Thyroid gland (tissue), 4 donors: ENCODE data around the gene TMEM26. TPM values are rescaled to one million over a fixed set of nuclear protein-coding genes. Genes with fewer than 3 reads are reported as not detected.
A peak's percentile ranks its signal among the peaks of the same experiment; 100 is the strongest.

Source experiments
- DNase-seq, 2 donors: peaks; one replicate each; pipeline ENCODE4 v3.0.0-alpha.2; 2019
- H3K27ac ChIP-seq, 3 donors: fragments of 200-600 bp; sonication (generic); 1 replicate in 2 of 3; 2 replicates in 1 of 3; pipeline ENCODE4 v1.5.1; 2016 to 2019; ENCODE audit warnings: mild to moderate bottlenecking in 1 of 3, moderate library complexity in 1 of 3
- H3K27me3 ChIP-seq: fragments of 200-600 bp; sonication (generic); one replicate; pipeline ENCODE4 v1.5.1; 2019
- H3K36me3 ChIP-seq, 2 donors: fragments of 200-600 bp; sonication (generic); one replicate each; pipeline ENCODE4 v1.5.1; 2016 to 2019
- H3K4me1 ChIP-seq, 2 donors: fragments of 200-600 bp; sonication (generic); one replicate each; pipeline ENCODE4 v1.5.1; 2017 to 2019
- H3K4me3 ChIP-seq, 3 donors: fragments of 200-600 bp; sonication (generic); replicated peaks in 1 of 3; 1 replicate in 2 of 3; 2 replicates in 1 of 3; pipeline ENCODE4 v1.5.1; 2016; ENCODE audit warnings: mild to moderate bottlenecking in 1 of 3
- H3K9me3 ChIP-seq: fragments of 200-600 bp; sonication (generic); one replicate; pipeline ENCODE4 v1.5.1; 2017
- CTCF ChIP-seq, 6 experiments: fragments of 200-600 bp in 3 of 6; fragments of 450-650 bp in 3 of 6; sonication (generic) in 3 of 6; IDR thresholded peaks; one replicate each; pipeline ENCODE4 v1.5.1; 2016 to 2019; ENCODE audit warnings: antibody characterized with exemption in 6 of 6, mild to moderate bottlenecking in 2 of 6, inconsistent platforms in 1 of 6, moderate library complexity in 1 of 6
- POLR2A ChIP-seq, 2 donors: fragments of 450-650 bp; IDR thresholded peaks; one replicate each; pipeline ENCODE4 v1.6.1; 2017; ENCODE audit warnings: antibody characterized with exemption in 2 of 2, mild to moderate bottlenecking in 2 of 2, moderate library complexity in 1 of 2
- WGBS, 2 donors: methylation state at CpG; one replicate each; pipeline ENCODE4 v1.1.5; 2017; 5-methylcytosine and 5-hydroxymethylcytosine counted together
- intact Hi-C: fragments of 100-400 bp; cut with DNase I; formaldehyde crosslinking; loops from one replicate; pipeline ENCODE4 v1.15.1; 2023
- total RNA-seq, 4 donors: library from RNA; depleted of rRNA; stranded (reverse); fragments of >200 nt; gene quantifications; one replicate each; pipeline ENCODE4 v1.2.3, GENCODE V29; 2016

The TMEM26 gene
- total RNA-seq, 4 donors from 2014 or later = 0.29 to 0.89 (median 0.54) TPM

- intact Hi-C loops = no loop called here
- DNase-seq = no peak
- no peaks in the 10 kb centered on the region for H3K27me3 ChIP-seq
- H3K4me3 ChIP-seq = no peak overlapping the region
- TF ChIP-seq CTCF (IDR thresholded peaks at IDR 0.05) (no peak), POLR2A (IDR thresholded peaks at IDR 0.05) (no peak)
- no peaks in the 10 kb centered on the region for H3K36me3 ChIP-seq
- H3K4me1 ChIP-seq = no peaks in the 10 kb centered on the region
- 76 to 84% methylated on average over 5 of the region's 5 CpGs for WGBS, 2 donors
- no peaks in the 10 kb centered on the region for H3K9me3 ChIP-seq
- no peak overlapping the region for H3K27ac ChIP-seq
Observed at GRCh38 chr10:61463035-61463909, 10.1 kb upstream of the TMEM26 start.

GRCh38 chr10:61460835-61461234 lies 7.7 kb upstream of the TMEM26 start:
- intact Hi-C loops = no loop called here
- TF ChIP-seq POLR2A (IDR thresholded peaks at IDR 0.05) = no peak
- no peak for DNase-seq

GRCh38 chr10:61458031-61458430 lies 4.8 kb upstream of the TMEM26 start:
- peak; percentile 36 to 55 for DNase-seq
- no peaks in the 10 kb centered on the region for H3K27me3 ChIP-seq
- no peak overlapping the region for H3K4me3 ChIP-seq
- intact Hi-C loops = no loop called here
- WGBS, 2 donors = 31 to 43% methylated on average over 3 of the region's 3 CpGs
- H3K4me1 ChIP-seq = peaks cover 21 to 23% of the 10 kb centered on the region in 2 donors
- no peaks in the 10 kb centered on the region for H3K36me3 ChIP-seq
- TF ChIP-seq POLR2A (IDR thresholded peaks at IDR 0.05) = no peak
- no peak for TF ChIP-seq CTCF (IDR thresholded peaks at IDR 0.05)
- H3K27ac ChIP-seq = no peak overlapping the region
- no peaks in the 10 kb centered on the region for H3K9me3 ChIP-seq

More at GRCh38 chr10:61460835-61461234, 7.7 kb upstream of the TMEM26 start:
- Histone ChIP-seq H3K36me3 (no peaks in the 10 kb centered on the region), H3K4me3 (no peak overlapping the region), H3K27ac (no peak overlapping the region), H3K4me1 (peaks cover 9 to 12% of the 10 kb centered on the region in 2 donors), H3K9me3 (no peaks in the 10 kb centered on the region), H3K27me3 (no peaks in the 10 kb centered on the region)

GRCh38 chr10:61456095-61456789 lies 3.1 kb upstream of the TMEM26 start:
- TF ChIP-seq CTCF (IDR thresholded peaks at IDR 0.05) (no peak), POLR2A (IDR thresholded peaks at IDR 0.05) (no peak)
- peak; percentile 18 to 22 for DNase-seq
- no peak overlapping the region for H3K27ac ChIP-seq
- no peak overlapping the region for H3K4me3 ChIP-seq
- no peaks in the 10 kb centered on the region for H3K27me3 ChIP-seq
- H3K36me3 ChIP-seq = no peaks in the 10 kb centered on the region
- 53 to 62% methylated on average over 4 of the region's 4 CpGs for WGBS, 2 donors
- intact Hi-C loops = no loop called here
- H3K4me1 ChIP-seq = peaks cover 29 to 30% of the 10 kb centered on the region in 2 donors
- H3K9me3 ChIP-seq = no peaks in the 10 kb centered on the region

GRCh38 chr10:61455656-61456055 lies 2.5 kb upstream of the TMEM26 start:
- no peak overlapping the region for H3K4me3 ChIP-seq
- no peaks in the 10 kb centered on the region for H3K27me3 ChIP-seq
- 93 to 97% methylated on average over 8 of the region's 8 CpGs for WGBS, 2 donors
- no peak overlapping the region for H3K27ac ChIP-seq
- H3K36me3 ChIP-seq = no peaks in the 10 kb centered on the region
- intact Hi-C loops = no loop called here
- H3K4me1 ChIP-seq = peaks cover 29 to 30% of the 10 kb centered on the region in 2 donors
- DNase-seq = no peak
- TF ChIP-seq POLR2A (IDR thresholded peaks at IDR 0.05) (no peak), CTCF (IDR thresholded peaks at IDR 0.05) (no peak)
- no peaks in the 10 kb centered on the region for H3K9me3 ChIP-seq
